ENCODE results near the gene SEMA5B. TPM values are rescaled to one million over a fixed set of nuclear protein-coding genes. Genes with fewer than 3 reads are reported as not detected.

Gene SEMA5B
- total RNA-seq, 1 experiment from 2014 or later, result 0.04 TPM

- intact Hi-C loops (cut with micrococcal nuclease), result no loop called here
- Histone ChIP-seq H3K27me3 (ENCODE audit: low read length) (peaks cover 100% of the 10 kb centered on the region), H3F3A (ENCODE audit: low read length, unreplicated experiment) (no peaks in the 10 kb centered on the region), H3K9me2 (replicated peaks; ENCODE audit: low read length) (no peaks in the 10 kb centered on the region), H4K20me1 (ENCODE audit: low read length) (no peaks in the 10 kb centered on the region), H3K4me2 (ENCODE audit: low read length) (no peak overlapping the region), H3K27ac (ENCODE audit: low read length) (no peak overlapping the region), H3K4me1 (ENCODE audit: insufficient read depth, low read length) (no peaks in the 10 kb centered on the region), H3K9ac (ENCODE audit: low read length) (no peak overlapping the region), H3K79me2 (ENCODE audit: low read length) (no peaks in the 10 kb centered on the region), H3K36me3 (ENCODE audit: low read depth, low read length) (no peaks in the 10 kb centered on the region), H3K4me3 (ENCODE audit: low read length) (no peak overlapping the region), H2AFZ (ENCODE audit: low read length) (no peak overlapping the region), H3K9me3 (ENCODE audit: low read length) (no peaks in the 10 kb centered on the region)
- ChIA-PET CTCF (no interaction called here), POLR2A (ENCODE audit: unreplicated experiment) (no interaction called here)
- TF ChIP-seq EZH2 (IDR thresholded peaks at IDR 0.05; ENCODE audit: low read length, unreplicated experiment) (no peak), EZH2phosphoT487 (IDR thresholded peaks at IDR 0.05; ENCODE audit: borderline replicate concordance, low read length) (no peak), CTCF (conservative IDR thresholded peaks at IDR 0.05; ENCODE audit: low read depth, low read length) (no peak)
- BruUV-seq (replicated peaks), result no TSS peak
- peak; percentile 18 for ATAC-seq
- DNase-seq, result no peak
These were observed 34.9 kb downstream of the SEMA5B start for GRCh38 chr3:122992676-122993075.

GRCh38 chr3:122992133-122992532, 35.4 kb downstream of the SEMA5B start:
- Histone ChIP-seq H3K27ac (ENCODE audit: low read length) (no peak overlapping the region), H2AFZ (ENCODE audit: low read length) (no peak overlapping the region), H3K4me2 (ENCODE audit: low read length) (no peak overlapping the region), H4K20me1 (ENCODE audit: low read length) (no peaks in the 10 kb centered on the region), H3K9me2 (replicated peaks; ENCODE audit: low read length) (no peaks in the 10 kb centered on the region), H3K36me3 (ENCODE audit: low read depth, low read length) (no peaks in the 10 kb centered on the region), H3F3A (ENCODE audit: low read length, unreplicated experiment) (no peaks in the 10 kb centered on the region), H3K27me3 (ENCODE audit: low read length) (peaks cover 100% of the 10 kb centered on the region), H3K4me3 (ENCODE audit: low read length) (no peak overlapping the region), H3K79me2 (ENCODE audit: low read length) (no peaks in the 10 kb centered on the region), H3K9ac (ENCODE audit: low read length) (no peak overlapping the region), H3K4me1 (ENCODE audit: insufficient read depth, low read length) (no peaks in the 10 kb centered on the region), H3K9me3 (ENCODE audit: low read length) (no peaks in the 10 kb centered on the region)
- ChIA-PET POLR2A (ENCODE audit: unreplicated experiment) (no interaction called here), CTCF (no interaction called here)
- DNase-seq (no peak), ATAC-seq (no peak)
- BruUV-seq (replicated peaks), result no TSS peak
- no peak for TF ChIP-seq EZH2 (IDR thresholded peaks at IDR 0.05; ENCODE audit: low read length, unreplicated experiment)
- TF ChIP-seq EZH2phosphoT487 (IDR thresholded peaks at IDR 0.05; ENCODE audit: borderline replicate concordance, low read length), result no peak
- no peak for TF ChIP-seq CTCF (conservative IDR thresholded peaks at IDR 0.05; ENCODE audit: low read depth, low read length)
- intact Hi-C loops (cut with micrococcal nuclease), result no loop called here

- no TSS peak for BruUV-seq (replicated peaks)
- H3K9ac ChIP-seq (ENCODE audit: low read length), result no peak overlapping the region
- no peaks in the 10 kb centered on the region for H3K9me3 ChIP-seq (ENCODE audit: low read length)
- H3K4me2 ChIP-seq (ENCODE audit: low read length), result no peak overlapping the region
- no peaks in the 10 kb centered on the region for H3K9me2 ChIP-seq (replicated peaks; ENCODE audit: low read length)
- DNase-seq, result no peak
- H3K27me3 ChIP-seq (ENCODE audit: low read length), result peaks cover 100% of the 10 kb centered on the region
- no peak for ATAC-seq
- intact Hi-C loops (cut with micrococcal nuclease), result no loop called here
- H3K36me3 ChIP-seq (ENCODE audit: low read depth, low read length), result no peaks in the 10 kb centered on the region
- no peaks in the 10 kb centered on the region for H3K79me2 ChIP-seq (ENCODE audit: low read length)
- POLR2A ChIA-PET (ENCODE audit: unreplicated experiment), result no interaction called here
- TF ChIP-seq CTCF (conservative IDR thresholded peaks at IDR 0.05; ENCODE audit: low read depth, low read length), result no peak
- no peak for TF ChIP-seq EZH2phosphoT487 (IDR thresholded peaks at IDR 0.05; ENCODE audit: borderline replicate concordance, low read length)
- no peak for TF ChIP-seq EZH2 (IDR thresholded peaks at IDR 0.05; ENCODE audit: low read length, unreplicated experiment)
- no peaks in the 10 kb centered on the region for H4K20me1 ChIP-seq (ENCODE audit: low read length)
- H3K4me1 ChIP-seq (ENCODE audit: insufficient read depth, low read length), result no peaks in the 10 kb centered on the region
- CTCF ChIA-PET, result no interaction called here
- H3F3A ChIP-seq (ENCODE audit: low read length, unreplicated experiment), result no peaks in the 10 kb centered on the region
- H2AFZ ChIP-seq (ENCODE audit: low read length), result no peak overlapping the region
- H3K4me3 ChIP-seq (ENCODE audit: low read length), result no peak overlapping the region
- no peak overlapping the region for H3K27ac ChIP-seq (ENCODE audit: low read length)
These were observed 36.2 kb downstream of the SEMA5B start for GRCh38 chr3:122991236-122991985.

Measured in PC-3 (cell line).